Renal cortical epithelial cell (primary cell): ENCODE results near the gene MAP4K3. TPM values are rescaled to one million over a fixed set of nuclear protein-coding genes. Genes with fewer than 3 reads are reported as not detected.
"Not testable (repeated sequence)": the region's sequence is repeated elsewhere in the genome, so short reads cannot be mapped to it uniquely, and the experiment has no call there.

Experiments
- DNase-seq: peaks from one replicate; pipeline ENCODE4 v3.0.0-alpha.2; 2011; ENCODE audit warnings: low read depth
- total RNA-seq: library from RNA; depleted of rRNA; stranded (reverse); fragments of >200 nt; gene quantifications from 2 replicates; pipeline ENCODE4 v1.2.3, GENCODE V29; 2014

Gene MAP4K3
- total RNA-seq, 1 donor from 2014 or later = 108 TPM

DNA sequence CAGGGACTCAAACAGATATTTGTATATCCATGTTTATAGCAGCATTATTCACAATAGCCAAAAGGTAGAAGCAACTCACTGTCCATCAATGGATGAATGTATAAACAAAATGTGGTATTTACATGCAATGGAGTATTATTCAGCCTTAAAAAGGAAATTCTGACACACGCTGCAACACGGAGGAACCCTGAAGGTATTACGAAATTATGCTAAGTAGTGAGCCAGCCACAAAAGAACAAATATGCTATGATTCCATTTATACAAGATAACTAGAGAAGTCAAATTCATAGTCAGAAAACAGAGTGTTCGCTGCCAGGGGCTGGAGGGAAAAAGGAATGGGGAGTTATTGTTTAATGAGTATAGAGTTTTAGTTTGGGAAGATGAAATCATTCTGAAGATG is 132.4 kb downstream of the MAP4K3 start:
- no peak for DNase-seq

DNA sequence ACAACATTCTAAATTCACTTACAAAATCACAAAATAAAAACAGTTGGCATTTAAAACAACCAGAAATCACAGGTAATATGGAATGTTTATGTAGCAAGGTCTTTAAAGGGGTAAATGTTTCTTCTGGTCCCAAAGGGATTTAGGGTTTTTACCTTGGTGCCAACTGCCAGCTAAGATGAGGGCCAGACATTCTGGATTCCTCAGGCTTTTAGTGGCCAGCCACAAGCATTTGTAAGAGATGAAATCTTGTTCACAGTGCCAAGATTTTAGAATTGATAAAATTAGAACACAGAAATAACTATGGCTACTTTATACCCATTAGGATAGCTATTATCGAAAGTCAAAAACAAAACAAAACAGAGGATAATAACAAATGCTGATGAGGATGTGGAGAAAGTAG is 132.9 kb downstream of the MAP4K3 start:
- DNase-seq = no peak

DNA sequence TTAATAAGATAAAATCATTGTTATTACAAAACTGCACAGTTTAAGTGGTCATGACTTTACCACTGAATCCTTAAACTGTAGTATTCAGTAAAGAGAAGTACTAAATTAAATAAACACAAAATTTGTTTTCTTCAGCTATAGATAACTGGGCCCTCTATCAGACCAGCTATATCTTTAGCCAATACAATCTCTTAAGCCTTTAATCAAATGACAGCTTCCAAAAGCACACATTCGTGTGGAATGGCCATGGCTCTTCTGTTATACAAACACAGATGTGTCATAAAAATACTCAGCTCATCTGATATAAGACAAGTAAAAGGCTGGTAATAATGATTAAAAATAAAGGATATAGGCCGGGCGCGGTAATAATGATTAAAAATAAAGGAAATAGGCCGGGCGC is 135.7 kb downstream of the MAP4K3 start:
- no peak for DNase-seq

DNA sequence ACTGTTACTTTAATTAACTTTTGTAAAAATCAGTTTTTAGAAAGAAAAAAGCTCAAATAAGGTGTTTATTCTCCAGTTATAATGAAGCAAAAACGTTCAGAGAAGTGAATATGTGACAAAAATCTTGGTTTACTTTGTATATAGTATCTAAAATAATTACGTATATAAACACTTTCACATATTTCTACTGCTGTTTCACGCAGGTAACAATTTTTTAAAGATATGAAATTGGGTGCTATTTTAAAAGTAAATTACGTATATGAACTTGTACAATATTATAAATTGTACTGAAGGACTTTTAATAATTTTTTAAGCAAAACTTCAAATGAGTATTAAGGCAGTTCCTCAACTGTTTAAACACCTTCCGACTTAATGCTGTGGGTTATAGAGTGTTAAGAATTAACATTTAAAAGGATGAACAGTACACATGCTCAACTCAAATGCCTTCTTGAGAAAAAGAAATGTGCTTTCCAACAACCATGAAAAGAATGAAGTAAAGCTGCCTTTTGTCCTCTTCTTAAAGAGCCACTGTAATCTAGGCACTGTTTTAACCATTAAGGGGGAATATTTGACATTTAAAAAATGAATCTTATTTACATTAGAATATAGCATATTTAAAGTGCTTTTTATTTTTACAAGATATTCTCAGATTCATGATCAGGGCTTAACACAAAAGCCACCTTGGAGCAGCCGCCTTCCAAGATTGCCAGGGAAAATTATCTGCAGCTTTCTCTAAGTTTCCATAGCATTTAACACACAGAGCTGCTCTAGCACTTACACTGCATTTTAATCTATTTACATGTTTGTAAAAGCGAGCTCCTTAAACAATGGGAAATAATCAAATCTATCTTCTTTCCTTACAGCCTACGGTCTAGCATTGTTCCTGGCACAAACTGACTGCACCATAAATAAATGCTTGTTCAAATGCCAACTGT is 136.8 kb downstream of the MAP4K3 start:
- no peak for DNase-seq

DNA sequence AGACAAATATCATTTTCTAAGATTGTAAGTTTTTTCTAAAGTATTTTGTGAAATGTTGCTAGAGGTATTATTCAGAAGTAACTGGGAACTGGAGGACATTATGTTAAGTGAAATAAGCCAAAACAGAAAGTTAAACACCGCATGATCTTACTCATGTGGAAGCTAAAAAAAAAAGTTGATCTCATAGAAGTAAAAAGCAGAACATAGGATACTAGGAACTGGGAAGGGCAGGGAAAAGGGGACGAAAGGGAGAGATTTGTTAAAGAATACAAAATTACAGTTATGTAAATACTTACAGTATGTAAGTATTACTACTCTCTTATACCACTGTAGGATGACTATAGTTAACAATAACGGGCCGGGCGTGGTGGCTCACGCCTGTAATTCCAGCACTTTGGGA is 146.7 kb downstream of the MAP4K3 start:
- no peak for DNase-seq

DNA sequence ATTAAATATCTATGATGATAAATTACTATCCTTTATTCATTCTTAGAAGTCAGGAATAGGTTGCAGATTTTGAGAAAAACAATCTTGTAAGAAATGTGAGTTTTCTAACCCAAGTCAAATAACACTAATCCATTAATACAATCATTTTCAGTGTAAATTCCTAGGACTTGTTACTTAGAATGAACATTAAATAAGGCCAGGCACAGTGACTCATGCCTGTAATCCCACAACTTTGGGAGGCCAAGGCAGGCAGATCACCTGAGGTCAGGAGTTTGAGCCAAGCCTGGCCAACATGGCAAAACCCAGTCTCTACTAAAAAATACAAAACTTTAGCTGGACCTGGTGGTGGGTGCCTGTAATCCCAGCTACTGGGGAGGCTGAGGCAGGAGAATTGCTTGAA is 147.5 kb downstream of the MAP4K3 start:
- DNase-seq = peak; percentile 71

DNA sequence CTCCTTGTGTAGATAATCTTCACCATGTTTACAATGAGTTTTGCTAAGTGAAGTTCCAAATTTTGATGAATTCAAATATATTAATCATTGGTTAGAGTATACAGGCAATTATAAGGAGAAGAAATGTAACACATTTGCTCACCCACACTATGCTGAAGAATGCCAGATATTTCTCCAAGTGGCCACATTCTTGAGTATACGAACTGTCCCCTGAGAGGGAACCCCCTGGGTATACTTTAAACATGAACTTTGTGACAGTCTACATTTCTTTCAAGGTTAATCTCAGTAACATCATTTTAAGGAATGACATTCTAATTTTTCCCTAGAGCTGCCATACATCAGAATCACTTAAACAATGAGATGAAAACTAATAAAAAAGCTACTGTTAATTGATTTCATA is 153.5 kb downstream of the MAP4K3 start:
- DNase-seq = no peak

DNA sequence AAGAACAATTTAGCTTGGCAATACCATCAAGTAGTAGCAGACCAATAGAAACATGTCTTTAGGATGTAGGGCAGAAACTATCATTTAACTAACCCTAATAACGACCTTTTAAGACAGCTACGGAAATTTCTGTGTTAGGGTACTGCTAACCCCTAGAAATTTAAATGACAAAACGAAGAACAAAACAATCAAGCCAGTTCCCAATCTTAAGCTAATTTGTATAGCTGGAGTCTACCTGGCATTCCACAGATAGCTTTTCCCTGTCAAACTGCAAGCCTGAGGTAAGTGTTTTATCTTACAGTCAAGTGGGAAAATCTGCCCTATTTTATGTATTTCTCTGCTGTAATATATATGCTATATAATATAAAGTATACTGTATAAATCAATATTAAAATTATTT is 155.7 kb downstream of the MAP4K3 start:
- DNase-seq = no peak

DNA sequence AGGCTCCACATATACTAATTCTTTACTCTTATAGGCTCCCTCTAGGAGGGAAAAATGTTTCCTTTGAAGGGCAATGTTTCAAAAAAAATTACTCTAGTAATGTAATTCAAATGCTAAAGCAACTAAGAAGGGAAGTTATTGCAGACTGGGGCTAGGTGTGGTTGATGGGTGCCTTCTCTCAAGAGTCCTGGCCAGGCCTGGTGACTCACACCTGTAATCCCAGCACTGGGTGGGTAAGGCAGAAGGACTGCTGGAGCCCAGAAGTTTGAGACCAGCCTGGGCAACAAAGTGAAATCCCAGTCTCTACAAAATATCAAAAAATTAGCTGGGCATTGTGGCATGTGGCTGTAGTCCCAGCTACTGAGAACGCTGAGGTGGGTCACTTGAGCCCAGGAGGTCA is 162.1 kb downstream of the MAP4K3 start:
- peak; percentile 45 for DNase-seq

DNA sequence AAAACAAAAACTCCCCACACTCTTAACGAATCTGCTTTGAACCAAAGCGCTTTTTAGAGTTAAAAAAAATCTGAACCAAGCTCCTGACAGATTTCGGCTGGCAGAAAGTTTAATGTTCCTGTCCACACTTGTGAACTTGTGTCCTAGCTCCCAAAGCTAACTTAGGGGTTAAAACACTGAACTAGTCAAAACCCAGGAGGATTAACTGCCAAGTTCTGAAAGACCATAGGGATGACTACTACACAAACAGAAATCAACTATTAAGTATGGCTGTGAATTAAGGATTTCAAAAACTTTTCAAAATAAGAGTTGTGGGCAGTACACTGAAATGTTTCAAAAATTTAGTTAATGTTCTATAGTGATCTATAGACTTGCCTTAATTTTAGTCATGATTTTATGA is 167.1 kb downstream of the MAP4K3 start:
- DNase-seq = no peak

DNA sequence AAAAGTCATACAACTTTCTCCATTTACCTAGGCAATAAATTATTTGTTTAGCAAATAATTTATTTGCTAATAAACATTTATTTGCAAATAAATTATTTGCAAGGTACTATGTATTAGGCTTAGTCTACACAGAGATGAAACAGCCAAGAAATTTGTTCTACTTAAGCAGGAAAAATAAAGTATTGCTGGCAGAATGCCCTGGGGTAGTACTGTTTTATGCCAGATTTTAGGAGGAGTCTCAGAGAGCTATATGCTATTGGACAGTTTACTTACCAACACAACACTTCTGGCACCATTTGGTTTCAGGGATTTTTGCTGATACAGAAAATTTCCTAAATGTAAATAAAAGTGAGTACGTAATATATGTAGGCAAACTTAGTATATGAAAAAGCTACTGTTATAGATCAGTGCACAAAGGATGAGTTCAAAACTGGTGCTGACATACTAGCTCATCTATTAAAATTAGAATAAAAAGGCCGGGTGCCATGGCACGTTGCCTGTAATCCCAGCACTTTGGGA is 170.1 kb downstream of the MAP4K3 start:
- DNase-seq = no peak

DNA sequence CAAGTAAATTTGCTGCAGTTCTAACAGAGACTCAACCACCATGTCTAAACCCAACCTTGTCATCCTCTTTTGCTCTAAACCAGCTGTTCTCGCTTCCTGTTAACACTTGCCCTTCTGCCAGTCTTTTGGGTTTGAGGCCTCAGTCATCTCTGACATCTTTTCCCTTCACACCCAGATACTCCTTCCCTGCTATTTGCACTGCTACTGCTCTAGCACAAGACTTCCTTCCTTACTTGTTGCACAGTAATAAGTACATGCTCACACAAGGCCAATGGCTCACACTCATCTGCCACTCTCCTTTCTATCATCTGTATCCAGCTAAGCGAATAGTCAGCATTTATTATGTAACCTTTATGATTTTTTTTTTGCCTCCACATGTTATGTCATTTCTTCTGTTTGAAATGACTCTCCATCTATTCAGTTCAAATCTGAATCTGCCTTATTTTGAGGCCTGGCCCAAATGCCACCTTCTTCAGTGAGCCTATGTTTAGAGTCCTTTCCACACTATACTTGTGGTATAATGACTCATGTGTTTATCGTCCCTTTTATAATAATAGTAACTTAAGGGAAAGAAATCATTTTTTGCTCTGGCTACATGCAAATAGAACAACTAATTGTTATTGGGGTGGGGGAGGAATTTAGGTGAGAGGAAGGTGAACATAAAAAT is 170.8 kb downstream of the MAP4K3 start:
- DNase-seq = no peak

DNA sequence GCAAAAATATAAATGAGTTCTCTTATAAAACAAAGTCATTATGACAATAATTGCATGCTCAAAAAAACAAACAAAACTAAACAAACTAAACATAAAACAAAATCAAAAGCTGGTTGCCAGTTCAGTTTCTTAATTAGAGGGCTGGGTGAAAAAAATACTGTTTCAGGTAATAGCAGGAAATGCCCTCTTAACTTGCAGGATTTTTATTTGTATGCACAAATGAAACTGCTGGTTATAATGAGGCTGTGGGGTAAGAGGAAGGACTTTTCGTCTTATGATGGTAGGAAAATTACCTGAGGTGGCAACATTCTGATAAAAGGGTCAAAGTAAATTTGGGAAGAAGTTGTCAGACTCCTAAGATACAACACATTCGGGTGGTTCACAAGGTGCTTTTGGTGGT is 171.8 kb downstream of the MAP4K3 start:
- DNase-seq = no peak

DNA sequence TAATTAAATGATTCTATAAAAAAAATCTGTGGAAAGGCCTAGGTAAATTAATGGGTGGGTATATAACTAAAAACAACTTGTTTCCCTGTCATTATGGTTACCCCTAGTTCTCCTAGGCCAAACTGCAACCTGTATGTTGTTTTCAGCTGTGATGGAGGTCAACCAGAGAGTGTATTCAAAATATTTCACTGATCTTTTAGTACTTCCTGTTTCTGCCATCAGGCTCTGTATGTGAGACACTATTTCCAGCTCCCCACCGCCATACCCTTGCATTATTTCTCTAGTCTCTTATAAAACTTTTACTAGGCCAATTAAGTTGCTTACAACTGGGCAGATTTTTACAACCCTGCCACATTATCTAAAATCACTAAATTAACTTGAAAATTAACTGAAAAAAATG is 172.4 kb downstream of the MAP4K3 start:
- DNase-seq = no peak

DNA sequence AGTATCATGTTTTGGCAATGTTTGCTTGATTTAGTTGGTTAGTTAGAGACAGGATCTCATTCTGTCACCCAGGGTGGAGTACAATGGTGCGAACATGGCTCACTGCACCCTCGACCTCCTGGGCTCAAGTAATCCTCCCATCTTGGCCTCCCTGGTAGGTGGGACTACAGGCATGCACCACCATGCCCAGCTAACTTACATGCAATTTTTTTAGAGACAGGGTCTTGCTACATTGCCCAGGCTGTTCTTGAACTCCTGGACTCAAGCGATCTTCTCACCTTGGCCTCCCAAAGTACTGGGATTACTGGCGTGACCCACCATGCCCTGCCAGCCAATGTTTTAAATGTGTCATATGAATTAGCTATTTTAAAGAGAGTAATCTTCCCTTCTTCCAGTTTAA is 177.0 kb downstream of the MAP4K3 start:
- no peak for DNase-seq

DNA sequence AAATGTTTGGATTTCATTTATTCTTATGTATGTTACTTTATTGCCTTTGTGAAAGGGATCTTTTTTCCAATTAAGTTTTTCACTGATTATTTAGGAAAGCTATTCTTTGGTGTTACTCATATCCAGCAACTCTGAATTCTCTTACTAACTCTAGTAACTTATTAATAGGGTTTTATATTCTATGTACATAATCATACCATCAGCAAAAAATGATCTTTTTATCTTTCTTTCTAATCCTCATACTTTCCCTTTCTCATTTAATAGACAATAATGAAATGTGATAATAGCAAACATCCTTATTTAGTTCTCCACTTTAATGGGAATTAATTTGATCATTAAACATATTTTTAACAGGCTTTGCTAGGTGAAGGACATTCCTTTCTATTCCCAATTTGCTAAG is 181.0 kb downstream of the MAP4K3 start:
- DNase-seq = no peak

DNA sequence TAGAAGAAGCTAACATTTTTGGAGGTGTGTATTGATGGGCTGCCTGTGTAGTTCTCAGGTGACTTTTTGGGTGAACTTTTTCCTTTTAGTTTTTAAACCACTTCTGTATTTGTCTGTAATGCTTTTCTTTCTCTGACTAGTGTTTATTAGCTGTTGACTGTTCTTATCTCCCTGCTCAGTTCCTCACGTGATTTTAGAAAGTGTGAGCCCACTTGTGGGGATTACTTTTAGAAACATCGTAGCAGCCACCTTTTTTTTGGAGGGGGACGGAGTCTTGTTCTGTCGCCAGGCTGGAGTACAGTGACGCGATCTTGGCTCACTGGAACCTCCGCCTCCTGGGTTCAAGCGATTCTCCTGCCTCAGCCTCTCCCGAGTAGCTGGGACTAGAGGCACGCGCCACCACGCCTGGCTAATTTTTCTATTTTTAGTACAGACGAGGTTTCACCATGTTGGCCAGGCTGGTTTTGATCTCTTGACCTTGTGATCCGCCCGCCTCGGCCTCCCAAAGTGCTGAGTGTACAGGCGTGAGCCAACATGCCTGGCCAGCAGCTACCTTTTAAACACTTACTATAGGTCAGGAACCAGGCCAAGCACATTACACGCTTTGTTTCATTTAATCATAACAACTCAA is 184.1 kb downstream of the MAP4K3 start:
- no peak for DNase-seq

DNA sequence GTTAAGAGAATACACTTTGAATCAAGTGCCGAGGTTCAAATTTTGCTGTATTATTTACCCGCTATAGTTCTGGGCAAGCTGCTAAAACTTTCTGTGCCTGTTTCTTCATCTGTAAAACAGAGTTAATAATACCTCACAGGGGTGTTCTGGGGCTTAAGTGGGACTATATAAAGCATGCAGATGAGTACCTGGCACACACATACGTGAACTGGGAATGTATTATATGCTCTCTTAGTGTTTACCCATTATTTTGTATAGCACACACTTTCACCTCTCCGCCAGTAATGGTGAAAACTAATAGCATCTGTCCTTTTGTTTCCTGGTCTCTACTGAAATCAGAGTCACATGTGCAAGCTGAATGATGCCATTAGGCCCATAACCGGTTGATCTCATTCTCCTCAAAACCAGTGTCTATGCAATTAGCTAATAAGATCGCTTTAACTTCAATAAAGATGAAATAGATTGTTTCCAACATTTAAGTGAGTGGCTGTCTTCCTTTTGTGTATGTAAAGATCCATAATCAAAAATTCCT is 189.5 kb downstream of the MAP4K3 start:
- DNase-seq = no peak

DNA sequence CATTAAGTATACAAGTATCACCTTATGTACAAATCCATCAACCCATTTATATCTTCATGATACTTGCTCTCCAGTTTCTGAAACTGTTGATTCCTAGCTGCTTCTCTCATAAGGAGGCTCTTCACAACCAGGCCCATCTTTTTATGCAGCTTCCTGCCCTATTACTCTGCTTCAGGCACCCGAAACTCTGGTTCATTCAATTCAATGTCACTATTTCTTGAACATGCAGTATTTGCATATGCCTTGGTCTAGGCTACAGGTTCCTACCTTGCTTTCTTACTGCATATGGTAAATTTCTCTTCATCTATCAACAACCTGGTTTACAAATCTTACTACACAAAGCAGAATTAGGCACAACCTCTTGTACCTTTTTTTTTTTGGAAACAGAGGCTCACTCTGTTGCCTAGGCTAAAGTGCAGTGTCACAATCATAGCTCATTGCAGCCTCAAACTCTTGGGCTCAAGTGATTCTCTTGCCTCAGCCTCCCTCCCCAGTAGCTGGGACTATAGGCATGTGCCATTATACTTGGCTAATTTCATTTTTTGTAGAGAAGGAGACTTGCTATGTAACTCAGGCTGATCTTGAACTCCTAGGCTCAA is 190.6 kb downstream of the MAP4K3 start:
- DNase-seq = no peak

DNA sequence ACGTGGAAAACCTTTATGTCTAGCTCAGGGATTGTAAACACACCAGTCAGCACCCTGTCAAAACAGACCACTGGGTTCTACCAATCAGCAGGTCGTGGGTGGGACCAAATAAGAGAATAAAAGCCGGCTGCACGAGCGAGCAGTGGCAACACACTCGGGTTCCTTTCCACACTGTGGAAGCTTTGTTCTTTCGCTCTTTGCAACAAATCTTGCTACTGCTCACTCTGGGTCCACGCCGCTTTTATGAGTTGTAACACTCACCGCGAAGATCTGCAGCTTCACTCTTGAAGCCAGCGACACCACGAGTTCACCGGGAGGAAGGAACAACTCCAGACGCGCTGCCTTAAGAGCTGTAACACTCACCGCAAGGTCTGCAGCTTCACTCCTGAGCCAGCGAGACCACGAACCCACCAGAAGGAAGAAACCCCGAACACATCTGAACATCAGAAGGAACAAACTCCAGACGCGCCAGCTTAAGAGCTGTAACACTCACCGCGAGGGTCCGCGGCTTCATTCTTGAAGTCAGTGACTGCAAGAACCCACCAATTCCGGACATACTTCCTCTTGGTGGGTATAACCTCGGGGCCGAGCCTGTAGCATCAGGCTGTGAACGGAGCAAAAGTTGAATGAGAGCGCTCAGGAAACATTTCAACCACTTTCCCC is 192.0 kb downstream of the MAP4K3 start:
- DNase-seq = not testable (repeated sequence)

DNA sequence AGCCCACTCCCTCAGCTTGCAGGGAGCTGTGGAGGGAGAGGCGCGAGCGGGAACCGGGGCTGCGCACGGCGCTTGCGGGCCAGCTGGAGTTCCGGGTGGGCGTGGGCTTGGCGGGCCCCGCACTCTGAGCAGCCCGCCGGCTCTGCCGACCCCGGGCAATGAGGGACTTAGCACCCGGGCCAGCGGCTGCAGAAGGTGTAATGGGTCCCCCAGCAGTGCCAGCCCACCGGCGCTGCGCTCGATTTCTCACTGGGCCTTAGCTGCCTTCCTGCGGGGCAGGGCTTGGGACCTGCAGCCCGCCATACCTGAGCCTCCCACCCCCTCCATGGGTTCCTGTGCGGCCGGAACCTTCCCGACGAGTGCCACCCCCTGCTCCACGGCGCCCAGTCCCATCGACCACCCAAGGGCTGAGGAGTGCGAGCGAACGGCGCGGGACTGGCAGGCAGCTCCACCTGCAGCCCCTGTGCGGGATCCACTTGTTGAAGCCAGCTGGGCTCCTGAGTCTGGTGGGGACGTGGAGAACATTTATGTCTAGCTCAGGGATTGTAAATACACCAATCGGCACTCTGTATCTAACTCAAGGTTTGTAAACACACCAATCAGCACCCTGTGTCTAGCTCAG is 192.7 kb downstream of the MAP4K3 start:
- DNase-seq = not testable (repeated sequence)
